Large intestine (tissue), 3 donors: ENCODE data around the gene RAE1. TPM values are rescaled to one million over a fixed set of nuclear protein-coding genes. Genes with fewer than 3 reads are reported as not detected.

Experiments used
- DNase-seq, 2 donors: peaks; one replicate each; pipeline versions ENCODE4 v3.0.0 to v3.0.0-alpha.2; 2013
- H3K27ac ChIP-seq: one replicate; pipeline ENCODE4 v1.5.1; 2013; ENCODE audit warnings: low read length
- H3K27me3 ChIP-seq: 2 replicates; pipeline ENCODE4 v1.6.1; 2013; ENCODE audit warnings: low read length; ENCODE audit not compliant: control insufficient read depth, insufficient read depth
- H3K36me3 ChIP-seq: 2 replicates; pipeline ENCODE4 v1.6.1; 2013; ENCODE audit warnings: low read length; ENCODE audit not compliant: control insufficient read depth, insufficient read depth
- H3K4me1 ChIP-seq: one replicate; pipeline ENCODE4 v1.6.1; 2013; ENCODE audit warnings: low read length; ENCODE audit not compliant: control insufficient read depth, insufficient read depth
- H3K4me3 ChIP-seq: one replicate; pipeline ENCODE4 v1.5.1; 2013; ENCODE audit warnings: low read length
- H3K9me3 ChIP-seq: one replicate; pipeline ENCODE4 v1.6.1; 2013; ENCODE audit warnings: mild to moderate bottlenecking, low read depth, low read length, moderate library complexity; ENCODE audit not compliant: control insufficient read depth
- WGBS: methylation state at CpG from one replicate; pipeline ENCODE4 v1.1.5; 2013; ENCODE audit warnings: low lambda C conversion rate; ENCODE audit not compliant: insufficient coverage; 5-methylcytosine and 5-hydroxymethylcytosine counted together
- polyA plus RNA-seq: library from polyadenylated mRNA; unstranded; fragments of 120-200 nt; gene quantifications from one replicate; pipeline ENCODE4 v1.2.1, GENCODE V29; 2013

Gene RAE1
- polyA plus RNA-seq, 1 donor = 34.4 TPM

DNA sequence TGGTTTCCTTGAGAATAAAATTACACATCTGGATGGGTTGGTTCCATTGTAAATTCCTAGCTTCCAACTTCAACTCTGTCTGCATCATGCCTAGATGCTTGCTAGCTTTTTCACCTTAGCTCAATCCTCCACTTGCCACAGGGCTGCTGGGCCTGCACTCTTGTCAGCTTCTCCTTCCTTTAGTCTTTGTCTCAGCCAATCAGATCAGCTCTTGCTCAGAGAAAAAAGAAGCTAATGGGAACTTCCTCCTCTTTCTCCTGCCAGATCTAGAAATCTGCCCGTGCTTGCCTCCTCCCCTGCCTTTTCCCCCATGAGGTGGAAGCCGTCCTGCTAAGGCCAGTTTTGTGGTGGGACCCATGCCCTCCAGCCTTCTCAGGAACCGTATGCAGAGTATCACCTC is 18.5 kb downstream of the RAE1 start:
- no peak for DNase-seq
- H3K4me1 ChIP-seq = no peaks in the 10 kb centered on the region
- peaks cover 88% of the 10 kb centered on the region for H3K36me3 ChIP-seq
- H3K27me3 ChIP-seq = no peaks in the 10 kb centered on the region
- H3K9me3 ChIP-seq = no peaks in the 10 kb centered on the region
- no peak overlapping the region for H3K27ac ChIP-seq
- no CpG with 5 or more reads among the region's 3 CpGs for WGBS
- no peak overlapping the region for H3K4me3 ChIP-seq

DNA sequence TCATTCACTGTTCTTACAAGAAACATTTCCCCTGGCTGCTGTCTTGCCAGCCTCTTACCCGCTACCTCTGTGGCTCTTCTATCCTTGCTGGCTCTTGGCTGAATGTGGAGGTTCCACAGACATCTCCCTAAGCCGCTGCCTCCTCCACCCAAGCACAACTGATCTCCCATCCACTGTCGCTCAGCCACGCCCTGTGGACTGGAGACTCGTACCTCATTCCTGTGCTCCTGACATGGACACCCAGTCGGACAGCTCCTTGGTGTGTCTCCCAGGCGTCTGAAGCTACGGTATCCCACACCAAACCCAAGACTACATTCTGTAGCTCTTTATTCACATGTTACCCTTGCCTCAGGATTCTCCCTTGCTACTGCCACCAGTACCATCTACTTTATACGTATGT is 19.3 kb downstream of the RAE1 start:
- H3K4me3 ChIP-seq = no peak overlapping the region
- no peaks in the 10 kb centered on the region for H3K4me1 ChIP-seq
- no CpG with 5 or more reads among the region's 9 CpGs for WGBS
- no peak overlapping the region for H3K27ac ChIP-seq
- peaks cover 92% of the 10 kb centered on the region for H3K36me3 ChIP-seq
- DNase-seq = no peak
- H3K27me3 ChIP-seq = no peaks in the 10 kb centered on the region
- H3K9me3 ChIP-seq = no peaks in the 10 kb centered on the region

DNA sequence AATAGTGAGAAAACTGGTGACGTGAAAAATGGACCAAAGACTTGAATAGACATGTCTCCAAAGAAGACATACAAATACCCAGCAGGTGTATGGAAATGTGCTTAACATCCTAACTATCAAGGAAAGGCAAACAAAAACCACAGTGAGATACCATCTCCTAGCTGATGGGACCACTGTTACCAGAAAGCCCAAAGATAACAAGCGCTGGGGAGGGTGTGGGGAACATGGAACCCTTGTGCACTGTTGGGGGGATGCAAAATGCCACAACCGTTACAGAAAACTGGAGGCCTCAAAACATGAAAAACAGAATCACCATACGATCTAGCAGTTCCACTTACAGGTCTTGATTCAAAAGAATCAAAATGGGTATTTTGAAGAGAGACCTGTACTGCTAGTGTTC is 20.3 kb downstream of the RAE1 start:
- no peak for DNase-seq
- peaks cover 93% of the 10 kb centered on the region for H3K36me3 ChIP-seq

DNA sequence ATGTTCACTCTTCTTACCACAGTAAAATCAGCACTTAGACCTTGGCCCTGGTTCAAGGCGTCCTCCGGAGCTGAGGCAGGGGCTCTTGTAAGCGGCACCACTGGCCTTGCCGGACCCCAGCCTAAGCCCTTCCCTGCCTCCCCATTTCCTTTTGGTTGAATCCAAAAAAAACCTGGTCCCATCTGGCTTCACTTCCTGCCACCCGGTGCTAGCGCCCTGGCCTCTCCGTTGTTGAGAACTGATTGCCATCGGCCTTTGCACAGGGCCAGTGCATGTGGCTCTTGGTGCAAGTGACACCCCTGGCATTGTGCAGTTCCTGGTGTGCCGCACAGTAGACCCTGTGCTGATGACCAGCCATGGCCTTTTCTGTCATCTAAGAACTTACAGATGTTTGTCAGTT is 21.1 kb downstream of the RAE1 start:
- Histone ChIP-seq H3K27ac (no peak overlapping the region), H3K9me3 (no peaks in the 10 kb centered on the region), H3K4me1 (no peaks in the 10 kb centered on the region), H3K27me3 (no peaks in the 10 kb centered on the region), H3K4me3 (no peak overlapping the region), H3K36me3 (peaks cover 91% of the 10 kb centered on the region)
- no peak for DNase-seq
- WGBS = no CpG with 5 or more reads among the region's 9 CpGs

More for the DNA sequence above, 20.3 kb downstream of the RAE1 start:
- H3K9me3 ChIP-seq = no peaks in the 10 kb centered on the region
- H3K4me3 ChIP-seq = no peak overlapping the region
- WGBS = no CpG with 5 or more reads among the region's 4 CpGs
- H3K27me3 ChIP-seq = no peaks in the 10 kb centered on the region
- no peaks in the 10 kb centered on the region for H3K4me1 ChIP-seq
- no peak overlapping the region for H3K27ac ChIP-seq

DNA sequence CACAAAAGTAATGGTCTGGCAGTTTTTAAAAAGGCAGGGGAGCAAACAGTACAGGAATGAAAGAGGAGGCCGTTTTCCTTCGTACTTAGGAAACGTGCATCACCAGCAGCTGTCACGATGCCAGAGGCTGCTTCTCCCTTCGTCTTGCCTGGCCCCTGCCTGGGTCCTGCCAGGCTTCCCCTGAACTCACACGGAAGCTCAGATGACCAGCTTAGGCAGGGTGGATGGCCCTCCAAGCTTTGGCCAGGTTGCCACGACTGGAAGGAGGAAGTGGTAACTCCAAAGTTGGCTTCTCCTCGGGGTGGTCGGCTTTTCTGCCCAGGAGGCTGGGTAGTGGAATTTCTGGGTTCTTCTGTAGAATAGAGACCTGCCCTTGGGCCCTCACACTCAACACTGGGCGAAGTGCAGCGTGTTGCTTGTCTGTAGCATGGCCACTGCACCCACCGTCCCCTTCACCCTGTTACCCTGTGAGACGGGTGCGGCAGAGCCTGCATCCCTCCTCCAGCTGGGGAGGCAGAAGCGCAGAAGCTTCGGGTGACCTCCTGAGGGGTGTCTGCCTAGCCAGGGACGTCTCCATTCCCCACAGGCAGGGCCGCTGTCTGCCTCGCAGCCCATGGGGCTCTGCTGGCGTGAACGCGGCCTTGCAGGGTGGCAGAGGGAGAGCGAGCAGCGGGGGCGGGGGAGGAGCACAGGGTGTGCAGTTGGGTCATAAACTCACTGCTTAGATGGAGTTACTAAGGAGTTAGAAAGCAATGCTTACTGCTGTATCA is 21.7 kb downstream of the RAE1 start:
- Histone ChIP-seq H3K27me3 (no peaks in the 10 kb centered on the region), H3K4me3 (no peak overlapping the region), H3K36me3 (peaks cover 91% of the 10 kb centered on the region), H3K9me3 (no peaks in the 10 kb centered on the region), H3K4me1 (no peaks in the 10 kb centered on the region), H3K27ac (no peak overlapping the region)
- no CpG with 5 or more reads among the region's 25 CpGs for WGBS
- no peak for DNase-seq

DNA sequence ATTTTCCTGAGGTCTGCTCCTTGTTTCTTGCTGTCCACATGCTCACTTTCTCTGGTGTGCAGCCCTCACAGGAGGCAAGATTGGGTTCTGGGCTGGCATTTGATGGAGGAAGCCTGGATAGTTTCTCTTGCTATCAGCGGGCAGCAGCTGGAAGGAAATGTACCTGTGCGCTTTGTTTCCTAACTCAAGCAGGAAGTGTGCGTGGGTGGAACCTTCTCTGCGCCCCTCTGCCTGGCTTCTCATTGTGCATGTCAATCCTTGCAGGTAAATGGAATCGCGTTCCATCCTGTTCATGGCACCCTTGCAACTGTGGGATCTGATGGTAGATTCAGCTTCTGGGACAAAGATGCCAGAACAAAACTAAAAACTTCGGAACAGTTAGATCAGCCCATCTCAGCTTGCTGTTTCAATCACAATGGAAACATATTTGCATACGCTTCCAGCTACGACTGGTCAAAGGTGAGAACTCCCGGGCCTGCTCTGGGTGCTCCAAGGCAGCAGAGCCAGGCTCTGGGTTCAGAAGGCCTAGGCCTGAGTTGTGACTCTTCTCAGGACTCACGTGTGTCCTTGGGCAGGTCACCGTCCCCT is 23.4 kb downstream of the RAE1 start:
- H3K27ac ChIP-seq = no peak overlapping the region
- WGBS = 80% methylated on average over 3 of the region's 12 CpGs

DNA sequence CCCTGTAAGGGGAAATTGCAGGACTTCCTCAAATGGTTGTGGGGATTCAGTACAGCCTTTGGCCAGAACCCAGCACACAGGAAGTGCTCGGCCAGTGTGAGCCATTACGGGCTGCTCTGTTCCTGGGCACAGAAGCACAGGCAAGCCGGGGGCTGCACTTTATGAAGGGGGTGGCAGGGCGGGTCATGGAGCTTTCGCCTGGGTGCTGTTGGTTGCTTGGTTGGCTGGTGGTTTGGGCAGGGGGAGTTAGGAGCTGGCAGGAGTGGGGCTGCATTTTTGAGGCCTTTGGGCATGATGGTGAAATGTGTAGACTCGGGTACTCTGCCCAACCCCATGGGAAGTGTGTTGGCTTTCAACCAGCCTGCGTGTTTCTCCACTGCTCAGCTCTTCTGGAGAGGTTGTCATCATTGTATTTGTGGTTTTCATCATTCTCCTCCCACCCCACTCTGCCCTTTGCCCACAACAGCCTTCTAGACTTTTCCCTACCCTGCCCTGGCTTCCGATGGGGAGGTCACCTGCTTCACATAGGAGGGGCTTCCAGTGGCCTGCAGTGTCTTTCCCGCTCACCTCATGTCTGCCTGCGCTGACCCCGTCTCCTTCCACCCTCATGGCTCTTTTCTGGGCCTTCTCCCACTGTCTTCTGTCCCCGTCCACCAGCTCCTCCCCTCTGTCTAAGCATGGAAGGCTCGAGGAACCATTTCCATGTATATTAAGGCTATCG is 24.0 kb downstream of the RAE1 start:
- H3K4me1 ChIP-seq = no peaks in the 10 kb centered on the region
- WGBS = 93% methylated on average over 3 of the region's 14 CpGs
- H3K36me3 ChIP-seq = peaks cover 84% of the 10 kb centered on the region
- H3K9me3 ChIP-seq = no peaks in the 10 kb centered on the region
- no peak for DNase-seq
- no peak overlapping the region for H3K4me3 ChIP-seq
- no peaks in the 10 kb centered on the region for H3K27me3 ChIP-seq
- no peak overlapping the region for H3K27ac ChIP-seq

More for the DNA sequence above, 23.4 kb downstream of the RAE1 start:
- H3K4me1 ChIP-seq = no peaks in the 10 kb centered on the region
- peaks cover 89% of the 10 kb centered on the region for H3K36me3 ChIP-seq
- no peak for DNase-seq
- H3K4me3 ChIP-seq = no peak overlapping the region
- no peaks in the 10 kb centered on the region for H3K9me3 ChIP-seq
- no peaks in the 10 kb centered on the region for H3K27me3 ChIP-seq

DNA sequence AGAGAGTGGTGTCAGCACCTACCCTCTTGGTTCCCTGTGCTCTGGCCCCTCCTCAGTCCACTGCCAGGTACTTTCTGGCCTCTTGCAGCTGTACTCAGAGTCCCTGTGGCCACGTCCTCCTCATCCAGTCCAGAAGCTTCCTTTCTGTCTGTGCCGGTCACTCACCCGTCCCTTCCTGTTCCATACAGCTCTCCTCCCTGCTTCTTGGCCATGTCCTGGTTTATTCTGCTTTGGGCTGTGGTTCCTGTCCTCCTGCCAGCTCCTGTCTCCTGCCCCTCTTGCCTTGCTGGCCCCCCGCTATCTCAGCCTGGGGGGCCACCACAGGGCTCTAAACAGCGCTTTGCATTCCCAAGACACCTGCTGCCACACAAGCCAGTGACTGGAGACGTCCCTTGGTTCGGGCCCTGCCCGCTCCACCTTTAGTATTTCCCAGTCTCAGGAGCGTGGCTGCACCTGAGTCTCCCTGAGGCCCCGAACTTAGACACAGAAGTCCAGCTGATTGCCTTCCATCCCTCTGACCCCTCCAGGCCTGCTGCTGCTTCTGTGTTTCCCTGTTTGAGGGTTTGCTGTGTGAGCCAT is 24.7 kb downstream of the RAE1 start:
- no peaks in the 10 kb centered on the region for H3K9me3 ChIP-seq
- DNase-seq = no peak
- H3K27ac ChIP-seq = no peak overlapping the region
- no peaks in the 10 kb centered on the region for H3K27me3 ChIP-seq
- no peak overlapping the region for H3K4me3 ChIP-seq
- peaks cover 84% of the 10 kb centered on the region for H3K36me3 ChIP-seq
- 100% methylated on average over 3 of the region's 10 CpGs for WGBS
- no peaks in the 10 kb centered on the region for H3K4me1 ChIP-seq

DNA sequence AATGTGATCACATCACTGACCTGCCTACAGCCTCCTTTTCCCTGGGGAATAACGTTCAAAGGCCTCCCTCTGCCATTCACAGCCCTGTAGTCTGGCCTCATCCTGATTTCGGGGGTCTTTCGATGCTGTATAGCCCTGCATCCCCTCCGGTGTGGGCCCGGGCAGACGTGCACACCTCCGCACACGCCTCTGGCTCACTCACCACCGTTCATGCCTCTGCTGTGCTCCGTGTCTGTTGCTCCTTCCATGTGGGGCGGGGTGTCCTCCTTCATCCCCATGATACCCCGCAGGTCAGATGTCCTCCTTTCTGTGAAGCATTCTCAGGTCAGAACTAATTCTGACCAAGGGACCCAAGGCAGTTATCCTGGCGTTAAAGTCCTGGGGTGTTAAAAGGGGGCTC is 26.3 kb downstream of the RAE1 start:
- no peak overlapping the region for H3K27ac ChIP-seq
- no peaks in the 10 kb centered on the region for H3K27me3 ChIP-seq
- no peak for DNase-seq
- no peak overlapping the region for H3K4me3 ChIP-seq
- 67% methylated on average over 1 of the region's 13 CpGs for WGBS
- H3K9me3 ChIP-seq = no peaks in the 10 kb centered on the region
- H3K4me1 ChIP-seq = no peaks in the 10 kb centered on the region
- H3K36me3 ChIP-seq = peaks cover 72% of the 10 kb centered on the region

DNA sequence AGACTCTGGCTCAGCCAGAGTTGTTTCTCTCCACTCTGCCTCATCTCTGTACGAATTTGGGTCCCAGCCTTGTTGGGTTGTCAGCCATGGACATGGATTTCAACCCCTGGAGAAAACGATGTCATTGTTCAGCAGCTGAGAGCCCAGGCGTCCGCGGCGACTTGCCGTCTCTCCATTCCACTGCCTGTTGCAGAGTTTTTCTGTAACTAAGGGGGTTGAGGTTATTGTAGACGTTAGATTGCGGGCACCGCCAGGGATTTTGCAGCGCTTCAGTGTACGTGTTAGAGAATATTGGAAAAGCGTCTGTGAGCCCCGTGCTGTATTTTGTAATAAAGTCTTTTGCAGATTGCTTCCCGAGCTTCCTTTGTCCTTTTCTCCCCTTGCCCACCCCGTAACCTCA is 27.1 kb downstream of the RAE1 start:
- Histone ChIP-seq H3K27ac (no peak overlapping the region), H3K4me3 (no peak overlapping the region), H3K36me3 (peaks cover 64% of the 10 kb centered on the region), H3K4me1 (no peaks in the 10 kb centered on the region), H3K9me3 (no peaks in the 10 kb centered on the region), H3K27me3 (no peaks in the 10 kb centered on the region)
- WGBS = no CpG with 5 or more reads among the region's 16 CpGs
- no peak for DNase-seq
